PFSK-1 (cell line): ENCODE results near the gene IRF2BPL. TPM values are rescaled to one million over a fixed set of nuclear protein-coding genes. Genes with fewer than 3 reads are reported as not detected.

Source experiments
- FOXP2 ChIP-seq: optimal IDR thresholded peaks from 2 replicates; pipeline ENCODE3; 2011; ENCODE audit warnings: borderline replicate concordance, control low read depth, inconsistent platforms; ENCODE audit not compliant: insufficient read depth; ENCODE audit errors: extremely low read length, extremely low read depth
- POLR2AphosphoS5 ChIP-seq: IDR thresholded peaks from 2 replicates; pipeline ENCODE4 v1.6.1; 2012; ENCODE audit warnings: low read depth, mild to moderate bottlenecking, control low read depth, low read length, moderate library complexity
- REST ChIP-seq, 2 experiments: IDR thresholded peaks; 2 replicates each; pipeline versions ENCODE4 v1.6.1 to v1.8.0; 2011 to 2012; ENCODE audit warnings: low read depth in 2 of 2, low read length in 2 of 2, control low read depth in 1 of 2, inconsistent platforms in 1 of 2, mild to moderate bottlenecking in 1 of 2, moderate library complexity in 1 of 2; ENCODE audit not compliant: insufficient read depth in 1 of 2
- SIN3A ChIP-seq: IDR thresholded peaks from 2 replicates; pipeline ENCODE4 v1.6.1; 2012; ENCODE audit warnings: mild to moderate bottlenecking, low read length, moderate library complexity, borderline replicate concordance; ENCODE audit not compliant: insufficient read depth
- TAF1 ChIP-seq: IDR thresholded peaks from 2 replicates; pipeline ENCODE4 v1.6.1; 2012; ENCODE audit warnings: low read length, control low read depth, borderline replicate concordance; ENCODE audit not compliant: insufficient read depth
- polyA plus RNA-seq: library from polyadenylated mRNA; unstranded; fragments of >200 nt; gene quantifications from one replicate; pipeline ENCODE4 v1.2.1, GENCODE V29; 2012; ENCODE audit warnings: low read depth, missing spikeins; ENCODE audit not compliant: insufficient read length

IRF2BPL gene
- polyA plus RNA-seq, result 91.0 TPM

- TF ChIP-seq TAF1 (peak; percentile 79), REST (IDR thresholded peaks at IDR 0.05; ENCODE audit: insufficient read depth in 1 of 2, low read depth in 2 of 2, low read length in 2 of 2) (peak in 1 of 2 experiments; percentile 9; a peak in 1 of 4 replicates), SIN3A (no peak; the same call in 1 of the 2 replicates), POLR2AphosphoS5 (no peak; the same call in 1 of the 2 replicates), FOXP2 (no peak)
Measured at GRCh38 chr14:77028384-77029231, at the start of gene IRF2BPL. IRF2BPL (minus strand) TSS chr14:77028708; CDS start chr14:77027792, 916 bp downstream.

GRCh38 chr14:77077040-77077439 is 48.5 kb upstream of the IRF2BPL start:
- no peak for TF ChIP-seq SIN3A
- no peak for TF ChIP-seq POLR2AphosphoS5
- no peak for TF ChIP-seq TAF1
- no peak for TF ChIP-seq FOXP2
- no peak for TF ChIP-seq REST (IDR thresholded peaks at IDR 0.05; ENCODE audit: insufficient read depth in 1 of 2, low read depth in 2 of 2, low read length in 2 of 2)

GRCh38 chr14:77076113-77076631 is 47.7 kb upstream of the IRF2BPL start:
- TF ChIP-seq POLR2AphosphoS5 (no peak), FOXP2 (no peak), TAF1 (no peak), SIN3A (no peak), REST (IDR thresholded peaks at IDR 0.05; ENCODE audit: insufficient read depth in 1 of 2, low read depth in 2 of 2, low read length in 2 of 2) (no peak)

GRCh38 chr14:77074969-77075368 is 46.5 kb upstream of the IRF2BPL start:
- TF ChIP-seq SIN3A, result no peak
- TF ChIP-seq FOXP2, result no peak
- no peak for TF ChIP-seq REST (IDR thresholded peaks at IDR 0.05; ENCODE audit: insufficient read depth in 1 of 2, low read depth in 2 of 2, low read length in 2 of 2)
- TF ChIP-seq POLR2AphosphoS5, result no peak
- no peak for TF ChIP-seq TAF1
